ENCODE data around the gene KCNA2.

Gene KCNA2

DNA sequence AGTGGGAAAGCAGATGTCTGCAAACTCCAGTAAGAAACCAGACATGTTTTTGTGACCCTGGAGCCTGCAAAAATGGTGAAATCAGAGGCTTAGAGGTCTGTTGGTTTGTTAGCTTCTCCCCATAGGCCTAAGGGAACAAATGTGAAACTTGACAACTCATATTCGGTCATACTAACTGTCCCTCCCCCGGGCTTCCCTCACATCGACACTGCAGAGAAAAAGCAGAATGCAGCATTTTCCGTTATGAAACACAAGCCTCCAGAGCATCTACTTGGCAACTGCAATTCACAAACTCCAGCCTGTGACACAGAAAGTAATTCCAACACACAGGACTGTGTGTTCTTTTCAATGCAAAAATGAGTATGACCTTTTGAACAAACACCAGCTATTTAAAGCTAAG lies 3.7 kb downstream of the KCNA2 start:
- DNase-seq (ENCODE audit: low read depth in 2 of 2), result no peak

DNA sequence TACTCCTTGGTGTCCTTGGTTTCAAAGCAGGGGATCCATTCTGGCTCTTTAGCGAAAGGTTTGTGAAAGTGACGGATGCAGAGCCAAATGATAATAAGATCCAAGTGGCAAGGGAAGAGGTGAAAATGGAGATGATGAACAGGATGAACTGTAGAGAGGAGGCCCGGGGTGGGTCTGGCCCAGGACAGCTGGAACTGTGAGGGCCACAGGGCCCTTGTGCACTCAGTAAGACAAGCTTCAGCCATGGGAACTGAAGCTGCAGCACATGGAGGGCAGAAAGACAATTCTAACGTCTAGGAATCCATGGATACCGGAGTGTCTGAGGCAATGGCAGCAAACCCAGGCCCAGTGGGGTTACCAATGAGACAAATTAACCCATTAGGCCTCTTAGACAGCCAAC lies 4.8 kb downstream of the KCNA2 start:
- DNase-seq (ENCODE audit: low read depth in 2 of 2), result no peak

DNA sequence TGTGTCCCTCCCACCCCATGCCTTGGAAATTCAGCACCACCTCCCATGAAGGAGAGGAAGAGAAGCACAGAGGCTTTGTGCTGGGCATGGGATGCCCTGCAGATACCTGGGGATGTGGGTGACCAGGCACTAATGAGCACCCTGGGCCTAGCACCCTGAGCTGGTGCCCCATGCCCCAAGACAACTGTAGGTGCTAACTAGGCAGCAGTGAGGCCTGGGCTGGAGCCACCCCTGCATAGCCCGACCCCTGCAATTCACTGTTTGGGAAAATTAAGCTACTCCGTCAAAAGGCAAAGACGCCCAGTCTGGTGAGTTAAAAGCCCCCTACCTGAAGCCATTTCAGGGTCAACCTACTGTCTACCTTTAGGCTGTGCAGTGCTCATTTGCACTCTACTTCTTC lies 5.4 kb downstream of the KCNA2 start:
- DNase-seq (ENCODE audit: low read depth in 2 of 2), result no peak

DNA sequence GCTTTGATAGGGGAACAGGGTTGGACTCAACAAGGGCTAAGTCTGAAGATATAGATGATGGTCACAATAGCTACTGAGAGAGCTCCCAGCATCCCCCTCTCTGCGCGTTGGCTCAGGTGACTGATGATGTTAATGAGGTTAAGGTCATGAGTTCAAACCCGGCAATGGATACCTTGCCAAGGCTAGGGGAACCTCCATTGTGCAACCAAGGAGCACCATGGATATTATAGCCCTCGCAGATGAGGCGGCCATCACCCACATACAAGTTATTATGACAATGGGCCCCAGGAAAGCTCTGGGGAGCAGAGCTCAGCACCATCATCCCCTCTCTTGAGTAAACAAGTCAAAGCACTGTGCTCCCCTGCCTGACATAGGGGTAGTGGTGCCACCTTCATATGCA lies 8.2 kb downstream of the KCNA2 start:
- DNase-seq (ENCODE audit: low read depth in 2 of 2), result no peak

DNA sequence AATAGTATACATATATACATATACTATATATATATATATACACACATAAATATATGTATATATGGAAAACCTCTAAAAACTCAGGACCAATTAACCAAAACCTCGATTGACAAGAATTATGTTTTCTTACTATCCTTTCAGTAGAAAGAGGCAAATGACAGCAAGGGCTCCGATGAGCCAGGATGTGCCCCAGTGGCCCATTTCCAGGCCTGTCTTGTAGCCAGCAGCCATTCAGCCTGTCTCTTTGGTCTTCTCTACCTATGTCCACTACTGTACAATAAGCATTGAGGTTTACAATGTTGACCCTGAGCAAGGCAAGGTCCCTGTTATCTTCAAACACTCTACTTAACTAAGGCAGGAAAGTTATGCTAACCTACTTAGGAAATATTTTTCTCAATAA lies 9.8 kb downstream of the KCNA2 start:
- DNase-seq (ENCODE audit: low read depth in 2 of 2), result no peak

DNA sequence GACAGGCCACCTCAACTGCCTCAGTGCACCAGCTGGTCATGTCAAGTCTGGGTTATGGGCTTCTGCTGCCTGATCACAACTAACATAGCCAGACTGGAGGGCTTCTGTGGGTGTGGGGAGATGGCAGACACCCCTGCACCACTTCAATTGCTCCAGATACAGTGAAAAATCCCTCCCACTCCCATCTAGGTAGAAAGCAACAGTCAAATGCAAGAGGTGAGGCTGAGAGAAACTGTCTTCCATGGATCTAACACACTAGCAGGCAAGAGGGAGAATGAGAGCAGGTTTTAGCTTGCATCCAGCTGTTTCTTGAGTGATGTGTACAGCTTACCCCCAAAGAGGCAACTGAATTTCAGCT lies 10.8 kb downstream of the KCNA2 start:
- DNase-seq (ENCODE audit: low read depth in 2 of 2), result no peak

DNA sequence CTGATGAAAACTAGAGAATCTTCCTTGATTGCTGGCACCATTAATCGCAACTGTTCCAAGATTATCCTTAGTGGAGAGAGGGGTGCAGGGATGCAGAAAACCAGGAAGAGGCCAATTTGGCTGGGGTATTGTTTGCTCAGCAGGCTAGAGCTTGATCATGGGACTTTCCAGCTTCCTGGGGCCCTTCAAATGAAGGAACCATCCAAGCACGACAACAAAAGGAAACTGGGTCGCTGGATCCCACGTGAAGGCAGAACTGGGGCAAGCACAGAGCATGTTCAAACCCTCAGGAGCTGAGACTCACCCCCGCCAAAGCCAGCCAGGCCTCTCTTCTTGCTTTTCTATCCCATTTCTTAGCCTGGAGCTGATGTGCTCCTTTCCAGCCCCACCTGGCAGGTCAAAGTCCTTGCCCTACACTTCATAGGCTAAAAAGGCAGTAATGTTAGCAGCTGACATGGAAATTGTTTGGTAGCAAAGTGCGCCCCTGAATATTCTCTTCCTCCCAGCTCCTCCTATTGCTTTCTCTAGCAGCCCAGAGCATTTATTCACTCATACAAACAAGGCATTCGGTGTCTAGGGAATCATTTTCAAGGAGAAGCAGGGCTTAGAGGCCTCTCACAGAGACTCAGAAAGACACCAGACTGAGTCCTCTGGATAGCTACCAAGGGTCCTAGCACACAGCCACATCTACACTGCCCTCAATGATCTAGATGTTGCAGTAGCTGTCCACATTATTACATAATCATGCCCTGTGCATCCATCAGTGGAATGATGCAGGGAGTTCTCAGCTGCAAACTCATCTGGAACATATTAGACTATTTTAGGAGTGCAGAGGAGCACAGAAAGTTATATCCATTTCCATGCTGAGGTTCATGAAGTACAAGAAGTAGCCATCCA lies 11.5 kb downstream of the KCNA2 start:
- no peak for DNase-seq (ENCODE audit: low read depth in 2 of 2)

DNA sequence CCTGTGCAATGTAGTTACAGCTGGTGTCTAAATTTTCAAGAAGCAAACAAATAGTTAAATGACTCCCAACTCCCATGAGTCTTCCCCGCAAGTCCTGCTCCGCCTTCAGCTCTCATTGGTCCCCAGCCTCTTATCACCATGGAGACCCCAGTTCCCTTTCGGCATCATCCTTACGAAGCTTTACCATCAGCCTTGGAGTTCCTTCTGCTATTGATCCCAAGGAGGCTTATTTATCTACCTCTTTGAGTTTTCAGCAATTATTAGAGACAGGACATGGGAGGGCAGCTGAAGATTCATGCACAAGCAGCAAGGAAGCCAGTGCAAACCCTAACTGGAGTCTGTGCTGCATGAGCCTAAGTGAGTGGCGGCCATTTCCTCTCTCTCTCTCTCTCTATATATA lies 12.3 kb downstream of the KCNA2 start:
- no peak for DNase-seq (ENCODE audit: low read depth in 2 of 2)

DNA sequence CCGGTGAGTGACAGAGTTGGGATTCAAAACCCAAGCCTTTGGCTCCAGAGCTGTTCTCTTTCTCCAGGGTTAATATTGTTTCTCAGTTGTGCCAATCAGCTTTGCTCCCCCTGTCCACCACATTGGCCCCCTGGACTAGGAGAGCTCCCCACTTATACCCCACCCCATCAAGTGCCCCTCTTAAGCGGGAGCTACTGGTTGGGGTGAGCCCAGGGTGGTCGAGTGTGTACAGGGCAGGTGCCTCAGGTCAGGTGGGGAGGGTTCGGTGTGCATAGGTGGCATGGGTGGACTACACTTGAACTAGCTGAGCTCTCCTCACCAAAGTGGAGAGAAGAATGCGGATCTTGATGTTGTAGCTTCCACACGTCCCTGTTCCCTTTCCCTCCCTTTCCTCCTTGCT lies 14.2 kb downstream of the KCNA2 start:
- no peak for DNase-seq (ENCODE audit: low read depth in 2 of 2)

DNA sequence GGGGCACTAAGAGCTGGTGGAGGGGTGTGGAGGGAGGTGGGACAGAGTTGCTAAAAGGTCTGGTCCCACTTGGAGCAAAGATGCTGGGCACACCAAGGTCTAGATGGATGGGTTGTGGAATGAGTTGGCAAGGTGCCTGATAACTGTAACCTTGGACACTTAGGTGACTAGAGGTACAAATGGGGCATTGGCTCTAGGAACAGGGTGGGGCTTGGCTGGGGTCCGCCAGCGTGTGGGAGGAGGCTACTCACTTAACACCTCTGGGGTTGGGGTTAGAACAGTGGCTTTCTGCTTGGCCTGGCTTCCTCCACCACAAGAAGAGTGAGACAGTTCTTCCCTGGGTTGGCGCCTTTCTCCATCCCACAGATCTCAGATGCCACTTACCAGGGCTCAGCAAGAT lies 17.2 kb downstream of the KCNA2 start:
- no peak for DNase-seq (ENCODE audit: low read depth in 2 of 2)

DNA sequence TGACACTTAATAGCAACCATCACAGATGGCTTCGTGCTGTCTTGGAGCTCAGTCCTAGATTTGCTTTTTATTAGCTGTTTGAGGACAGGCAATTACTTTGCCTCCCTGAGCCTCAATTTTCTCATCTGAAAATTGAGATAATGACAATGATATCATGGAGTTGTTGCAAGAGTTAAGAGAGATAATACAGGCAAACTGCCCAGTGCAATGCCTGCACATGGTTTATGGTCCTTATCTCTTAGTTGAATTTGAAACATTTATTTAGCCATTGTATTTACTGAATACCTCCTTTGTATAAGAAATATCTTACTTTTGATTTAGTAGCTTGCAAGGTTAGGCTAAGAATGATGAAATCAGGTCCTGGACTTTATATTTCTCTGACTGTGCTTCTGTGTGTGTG lies 17.7 kb downstream of the KCNA2 start:
- no peak for DNase-seq (ENCODE audit: low read depth in 2 of 2)

DNA sequence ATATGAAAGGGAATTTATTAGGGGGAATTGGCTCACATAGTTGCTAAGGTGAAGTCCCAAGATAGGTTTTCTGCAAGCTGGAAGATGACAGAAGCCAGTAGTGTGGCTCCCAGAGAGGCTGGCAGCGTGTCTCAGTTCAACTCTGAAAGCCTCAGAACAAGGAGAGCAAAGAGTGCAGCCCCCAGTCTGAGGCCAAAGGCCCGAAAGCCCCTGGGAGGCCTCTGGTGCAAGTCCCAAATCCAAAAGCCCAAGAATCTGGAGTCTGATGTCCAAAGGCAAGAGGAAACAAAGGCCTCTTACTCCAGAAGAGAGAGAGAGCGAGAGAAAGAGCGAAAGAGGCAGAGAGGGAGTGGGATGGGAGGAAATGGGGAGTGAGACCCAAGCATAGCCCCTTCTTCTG lies 18.3 kb downstream of the KCNA2 start:
- DNase-seq (ENCODE audit: low read depth in 2 of 2), result no peak

DNA sequence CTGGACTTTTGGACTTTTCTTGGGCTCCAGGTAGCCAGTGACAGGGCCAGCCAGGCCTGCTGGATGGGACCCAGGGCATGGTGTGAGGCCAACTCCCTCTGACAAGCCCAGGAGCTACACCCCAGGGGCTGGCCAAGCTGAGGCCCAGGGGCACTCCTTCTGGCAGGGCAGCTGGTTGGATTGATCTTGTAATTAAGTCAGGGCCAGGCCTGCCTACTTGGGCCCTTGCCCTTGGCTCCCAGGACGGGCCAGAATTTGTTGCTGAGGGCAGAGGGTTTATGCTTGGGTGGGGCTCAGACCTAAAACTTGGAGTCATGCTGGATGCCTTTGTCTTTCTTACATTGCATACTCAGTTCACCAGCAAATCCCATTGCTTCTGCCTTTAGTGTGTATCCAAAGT lies 20.7 kb downstream of the KCNA2 start:
- DNase-seq (ENCODE audit: low read depth in 2 of 2), result no peak

DNA sequence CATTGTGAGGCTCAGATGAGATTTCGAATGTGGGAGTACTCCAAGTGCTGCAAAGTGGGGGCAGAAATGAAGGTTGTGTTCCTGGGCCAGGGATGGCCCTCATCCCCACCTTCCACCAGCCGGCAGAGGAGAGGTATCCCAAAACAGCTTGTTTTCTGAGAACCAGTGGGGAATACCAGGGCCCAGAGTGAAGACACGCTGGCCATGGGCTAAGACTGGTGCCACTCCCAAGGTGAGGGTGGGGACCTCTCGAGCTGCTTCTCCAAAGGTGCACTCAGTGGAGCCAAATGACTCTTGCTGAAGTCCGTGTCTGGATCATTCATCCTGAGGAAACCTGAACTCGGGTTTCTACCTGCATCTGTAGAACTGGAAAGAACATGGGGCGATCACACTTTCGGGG lies 22.1 kb downstream of the KCNA2 start:
- no peak for DNase-seq (ENCODE audit: low read depth in 2 of 2)

DNA sequence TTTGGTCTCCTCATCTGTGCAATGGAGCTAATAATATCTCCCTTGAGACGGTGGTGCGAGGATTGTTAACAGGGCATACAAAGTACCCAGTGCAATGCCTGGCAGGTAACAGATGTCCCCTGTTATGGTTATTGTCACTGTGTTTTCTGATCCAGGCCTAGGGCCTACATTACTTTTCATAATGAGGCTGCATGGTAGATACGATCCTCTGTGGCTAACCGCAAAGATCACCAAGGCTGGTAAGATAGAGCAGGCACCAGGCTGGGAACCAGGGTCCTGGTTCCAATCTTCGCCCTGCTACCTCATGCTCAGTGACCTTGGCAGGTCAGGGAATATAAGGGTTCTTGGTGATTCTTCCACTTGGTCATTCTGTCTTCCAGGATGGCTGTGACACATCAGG lies 22.7 kb downstream of the KCNA2 start:
- DNase-seq (ENCODE audit: low read depth in 2 of 2), result no peak

DNA sequence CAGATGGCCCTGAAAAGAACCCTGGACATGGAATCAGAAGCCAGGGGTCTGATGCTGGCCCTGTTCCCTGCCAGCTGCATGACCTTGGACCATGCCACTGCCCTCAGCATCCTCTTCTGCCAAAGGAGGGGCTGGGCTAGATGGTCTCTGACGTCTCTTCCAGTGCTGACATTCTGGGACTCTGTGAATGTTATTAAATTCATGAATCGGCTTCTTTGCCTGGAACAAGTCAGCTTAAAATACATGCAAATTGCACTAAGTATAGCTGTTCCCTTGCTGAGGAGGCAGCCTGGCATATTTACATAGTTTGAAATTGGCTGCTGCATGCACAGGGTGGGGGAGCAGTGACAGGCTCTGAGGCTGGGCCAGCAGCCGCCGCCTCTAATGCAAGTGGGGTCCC lies 23.8 kb downstream of the KCNA2 start:
- DNase-seq (ENCODE audit: low read depth in 2 of 2), result no peak

DNA sequence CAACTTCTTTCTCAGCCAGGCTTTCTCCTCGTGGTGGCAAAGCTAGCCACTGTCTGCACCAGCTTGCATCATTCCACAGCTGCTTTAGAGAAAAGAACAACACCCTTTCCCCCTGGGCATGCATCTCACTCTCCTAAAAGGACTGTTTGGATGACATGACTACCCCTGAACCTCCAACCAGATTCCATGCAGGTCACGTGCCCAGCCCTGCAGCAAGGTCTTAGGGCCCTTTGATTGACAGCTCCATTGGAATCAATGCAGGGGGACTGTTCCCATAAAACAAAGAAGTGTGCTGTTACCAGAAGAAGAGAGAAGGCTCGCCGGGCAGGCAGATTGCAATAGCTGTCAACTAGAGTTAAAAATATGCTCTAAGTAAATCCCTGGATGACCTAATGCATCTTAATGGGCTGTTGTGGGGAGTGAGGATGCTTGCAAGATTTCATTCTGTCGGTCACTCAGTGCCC lies 24.4 kb downstream of the KCNA2 start:
- no peak for DNase-seq (ENCODE audit: low read depth in 2 of 2)

DNA sequence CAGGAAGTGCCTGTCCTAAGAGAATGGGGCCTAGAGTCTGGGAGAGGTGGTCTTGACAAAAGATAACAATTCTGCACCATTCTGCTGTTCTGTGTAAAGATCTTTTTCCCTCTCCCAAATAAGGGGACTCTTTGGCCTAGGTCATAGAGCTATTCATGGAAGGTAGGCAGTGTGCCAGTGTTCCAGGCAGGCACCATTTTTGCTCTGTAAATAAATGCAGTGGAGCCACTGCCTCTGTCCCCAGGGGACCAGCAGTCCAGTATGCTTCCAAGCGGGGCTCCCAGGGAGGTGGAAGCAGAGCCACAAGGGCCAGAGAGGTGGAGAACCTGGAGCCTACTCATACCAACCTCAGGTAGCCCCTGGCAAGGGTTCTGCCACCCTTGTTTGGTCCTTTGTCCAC lies 25.9 kb downstream of the KCNA2 start:
- DNase-seq (ENCODE audit: low read depth in 2 of 2), result no peak

DNA sequence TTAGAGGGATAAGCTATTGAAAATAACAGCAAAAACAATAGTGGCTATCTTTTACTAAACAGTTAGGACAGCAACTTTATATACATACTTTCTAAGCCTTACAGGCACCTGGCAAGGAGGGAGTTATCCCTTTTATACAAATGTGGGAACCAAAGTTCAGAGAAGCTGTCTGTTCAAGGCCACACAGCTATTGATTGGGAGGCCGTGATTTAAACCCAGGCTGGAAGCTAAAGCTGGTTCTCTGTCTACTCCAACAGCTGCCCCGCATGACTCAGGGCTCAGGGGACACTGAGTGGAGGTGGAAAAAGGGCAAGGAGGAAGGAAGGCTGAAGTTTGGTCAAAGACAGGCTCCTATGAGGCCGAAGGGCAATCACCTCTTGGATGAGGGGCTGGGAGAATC lies 26.7 kb downstream of the KCNA2 start:
- no peak for DNase-seq (ENCODE audit: low read depth in 2 of 2)

DNA sequence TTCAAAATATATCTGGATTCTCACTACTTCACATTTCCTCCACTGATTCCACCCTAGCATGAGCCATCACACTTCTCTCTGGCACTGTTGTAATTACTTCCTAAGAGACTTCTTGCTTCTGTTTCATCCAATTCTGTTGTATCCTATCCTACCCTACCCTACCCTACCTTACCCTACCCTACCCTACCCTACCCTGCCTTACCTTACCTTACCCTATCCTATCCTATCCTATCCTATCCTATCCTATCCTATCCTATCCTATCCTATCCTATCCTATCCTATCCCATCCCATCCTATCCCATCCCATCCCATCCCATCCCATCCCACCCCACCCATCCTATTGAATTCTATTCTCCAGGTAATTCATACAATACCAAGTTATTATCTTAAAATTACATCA lies 29.7 kb downstream of the KCNA2 start:
- no peak for DNase-seq (ENCODE audit: low read depth in 2 of 2)

DNA sequence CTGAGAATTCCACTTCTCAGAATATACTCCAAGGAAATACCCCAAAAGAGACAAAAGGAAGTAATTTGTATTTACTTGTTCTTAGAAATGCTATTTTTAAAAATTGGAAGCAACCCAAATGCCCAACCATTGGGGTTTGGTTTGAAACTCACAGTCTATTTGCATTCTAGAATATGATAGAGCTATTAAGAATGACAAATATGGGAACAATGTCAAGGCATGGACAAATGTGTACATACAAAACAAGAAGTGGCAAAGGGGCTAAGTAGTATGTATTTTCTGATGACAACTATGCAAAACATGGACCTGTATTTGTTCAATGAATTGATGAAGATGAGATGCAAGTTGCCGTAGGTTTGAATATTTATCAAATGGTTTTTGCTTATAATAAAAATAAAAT lies 32.8 kb downstream of the KCNA2 start:
- no peak for DNase-seq (ENCODE audit: low read depth in 2 of 2)

DNA sequence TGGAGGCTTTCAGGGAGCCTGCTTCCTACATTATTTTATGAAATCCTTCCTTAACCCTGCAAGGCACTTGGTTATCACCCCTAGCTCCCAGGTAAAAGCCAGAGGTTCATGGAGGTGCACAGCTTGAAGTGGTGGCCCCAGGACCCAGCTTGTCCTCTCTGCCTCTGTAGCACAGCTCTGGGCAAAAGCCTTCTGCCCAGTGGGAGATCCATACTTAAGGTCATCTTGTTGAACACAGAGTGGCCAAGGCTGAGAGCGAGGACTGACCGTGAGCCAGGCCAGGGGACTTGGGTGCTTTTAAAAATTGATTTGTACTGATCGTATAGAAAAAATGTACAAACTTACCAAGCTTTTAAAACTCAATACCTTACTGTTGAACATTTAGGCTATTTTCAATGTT lies 33.4 kb downstream of the KCNA2 start:
- no peak for DNase-seq (ENCODE audit: low read depth in 2 of 2)

DNA sequence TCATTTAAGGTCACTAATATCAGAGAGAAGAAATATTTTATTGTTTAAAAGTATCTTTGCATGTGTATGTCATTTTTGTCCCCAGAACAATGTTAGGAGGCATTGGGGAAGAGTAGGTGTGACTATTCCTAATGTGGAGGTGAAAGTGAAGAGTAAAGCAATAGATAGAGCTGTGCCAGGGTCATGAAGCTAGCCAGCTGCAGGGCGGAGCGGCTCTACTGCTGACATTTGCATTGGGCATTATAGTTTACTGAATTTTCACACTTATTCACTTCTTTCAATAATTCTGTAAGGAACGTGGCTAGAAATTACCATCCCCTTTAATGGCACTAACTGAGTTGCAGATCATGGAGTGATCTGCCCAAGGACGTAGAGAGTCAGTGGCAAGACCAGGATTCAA lies 35.3 kb downstream of the KCNA2 start:
- no peak for DNase-seq (ENCODE audit: low read depth in 2 of 2)

DNA sequence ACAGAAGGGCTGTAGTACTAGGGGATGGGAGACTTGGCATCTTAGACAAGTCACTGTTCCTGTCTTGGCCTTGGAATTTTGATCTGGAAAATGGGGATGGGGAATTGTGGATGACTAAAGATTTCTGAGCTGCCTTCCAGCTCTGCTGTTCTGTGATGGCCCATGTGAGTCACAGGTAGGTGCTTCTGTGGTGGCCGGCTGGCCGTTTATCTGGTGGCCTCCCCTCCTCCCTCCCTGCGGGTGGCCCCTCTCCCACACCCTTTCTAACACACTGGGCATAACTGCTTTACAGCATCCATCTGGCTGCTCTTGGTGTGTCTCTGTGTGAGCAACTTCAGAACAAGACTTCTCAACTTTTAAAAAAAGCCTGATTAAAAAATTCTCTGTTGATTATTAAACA lies 35.9 kb downstream of the KCNA2 start:
- DNase-seq (ENCODE audit: low read depth in 2 of 2), result no peak

Measured in stimulated activated CD4-positive, alpha-beta T cell treated with anti-CD3 and anti-CD28 coated beads, Interleukin-12 subunit alpha, Interleukin-12 subunit beta, amount 100 ng/mL, for 24 hours (primary cell).